Measurements from ENCODE around the gene FGD4.

FGD4 gene

DNA sequence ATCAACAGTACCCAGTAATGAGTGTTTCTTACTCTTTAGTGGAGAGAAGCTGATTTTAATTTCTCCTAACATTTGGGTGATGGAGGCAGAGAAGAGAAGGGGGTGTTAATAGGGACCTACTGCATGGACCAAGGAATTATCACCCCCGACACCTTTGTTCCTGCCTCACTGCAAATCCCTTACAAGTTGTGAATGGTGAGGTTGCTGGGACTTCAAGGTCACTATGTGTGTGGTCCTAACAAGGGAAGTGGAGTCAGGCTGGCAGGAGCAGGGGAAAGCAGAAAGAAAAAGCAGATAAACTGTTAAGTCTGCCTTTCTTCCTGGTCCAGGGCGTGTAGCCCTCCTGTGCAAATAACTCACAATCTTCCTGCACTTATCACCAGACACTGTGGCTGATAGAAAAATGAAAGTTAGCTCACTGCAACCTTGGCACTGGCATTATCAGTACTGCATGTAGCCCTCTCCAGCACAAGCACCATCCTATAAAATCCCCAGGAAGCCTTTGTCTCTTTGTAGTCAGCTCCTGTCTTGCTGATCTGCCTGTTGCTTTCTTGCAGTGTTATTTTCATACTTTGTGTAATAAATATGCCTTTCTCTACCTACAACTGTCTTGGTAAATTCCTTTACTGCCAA lies 167.4 kb downstream of the FGD4 start:
- no peak for DNase-seq

DNA sequence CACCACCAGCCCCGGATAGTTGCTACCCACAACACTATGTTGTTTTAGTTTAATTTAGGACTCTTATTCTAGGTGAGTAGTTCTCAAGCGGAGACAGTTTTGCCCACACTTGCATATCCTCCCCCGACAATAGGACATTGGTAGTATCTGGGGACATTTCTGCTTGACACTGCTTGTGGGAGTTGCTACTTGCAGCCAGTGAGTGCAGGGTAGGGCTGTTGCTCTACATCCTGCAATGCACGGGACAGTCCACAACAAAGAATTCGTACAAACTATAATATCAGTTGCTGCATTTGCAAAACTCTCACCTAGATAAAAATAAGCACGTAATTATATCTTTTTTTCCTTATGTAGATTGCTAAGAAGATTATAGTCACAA lies 167.9 kb downstream of the FGD4 start:
- no peak for DNase-seq

DNA sequence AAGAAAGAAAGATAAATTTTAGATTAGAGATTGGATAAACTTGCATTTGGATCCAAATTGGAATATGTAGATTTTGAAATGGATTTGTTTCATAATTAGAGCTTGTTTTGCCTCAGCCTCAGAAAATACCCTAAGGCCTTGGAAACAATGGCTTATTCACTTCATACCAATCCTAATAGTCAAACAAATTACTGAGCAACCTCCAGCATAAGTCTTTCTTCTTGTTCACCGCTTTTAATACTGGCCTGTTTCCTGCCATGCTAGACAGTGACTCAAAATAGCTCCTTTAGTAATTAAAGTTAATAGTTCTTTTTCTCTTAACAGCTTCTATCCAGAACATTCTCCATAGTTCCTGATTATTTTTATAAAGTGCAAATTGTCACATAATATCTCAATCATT lies 168.9 kb downstream of the FGD4 start:
- no peak for DNase-seq

DNA sequence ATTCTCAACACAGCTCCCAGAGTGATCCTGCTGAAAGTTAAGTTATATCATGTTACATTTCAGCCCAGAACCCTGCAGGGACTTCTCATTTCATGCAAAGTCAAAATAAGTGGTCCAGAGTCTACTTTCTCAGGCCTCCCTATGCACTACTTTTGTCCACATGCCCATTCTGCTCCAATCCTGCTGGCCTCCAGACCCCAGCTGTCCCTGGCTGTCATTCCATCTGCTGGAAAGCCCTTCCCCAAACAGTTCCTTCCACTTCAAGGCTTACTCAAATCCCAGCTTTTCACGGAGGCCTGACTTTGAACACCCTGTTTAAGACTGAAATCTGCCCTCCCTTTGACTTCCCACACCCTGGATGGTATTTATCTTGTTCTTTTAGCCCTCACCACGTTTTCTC lies 169.9 kb downstream of the FGD4 start:
- no peak for DNase-seq

DNA sequence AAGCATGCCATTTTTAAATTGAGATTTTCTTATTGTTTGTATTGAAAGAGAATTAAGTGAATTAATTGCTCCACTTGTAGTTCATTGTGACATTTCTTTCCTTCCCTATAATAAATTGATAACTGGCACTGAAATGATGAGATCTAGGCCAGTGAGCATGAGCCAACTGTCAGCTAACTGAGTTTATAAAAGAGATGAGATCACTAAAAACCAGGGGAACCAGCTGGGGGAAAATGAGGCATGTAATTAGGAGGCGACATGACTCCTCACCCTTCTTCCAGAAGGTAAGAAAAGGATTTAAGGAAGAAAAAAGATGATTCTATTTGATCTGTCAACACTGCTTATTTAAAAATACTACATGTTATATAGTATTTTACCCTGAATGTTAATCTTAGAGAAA lies 175.2 kb downstream of the FGD4 start:
- DNase-seq = no peak

DNA sequence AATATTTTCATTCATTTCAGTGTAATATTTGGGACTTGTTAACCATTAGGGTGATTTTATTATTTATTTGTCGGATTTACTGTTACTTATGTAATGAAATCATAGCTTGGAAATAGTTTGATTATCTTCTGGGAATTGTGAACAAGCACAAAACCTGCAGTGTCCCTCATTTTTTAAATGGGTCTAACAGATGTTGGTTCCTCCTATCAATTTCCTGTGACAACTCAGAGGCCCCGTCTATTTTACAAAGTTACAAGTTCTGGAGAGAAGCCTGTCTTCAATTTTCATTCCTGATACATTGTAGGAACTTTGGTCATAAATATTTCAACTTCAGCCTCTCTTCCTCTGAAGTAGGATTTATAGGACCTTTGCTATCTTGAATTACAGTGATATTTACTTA lies 178.0 kb downstream of the FGD4 start:
- DNase-seq = no peak

DNA sequence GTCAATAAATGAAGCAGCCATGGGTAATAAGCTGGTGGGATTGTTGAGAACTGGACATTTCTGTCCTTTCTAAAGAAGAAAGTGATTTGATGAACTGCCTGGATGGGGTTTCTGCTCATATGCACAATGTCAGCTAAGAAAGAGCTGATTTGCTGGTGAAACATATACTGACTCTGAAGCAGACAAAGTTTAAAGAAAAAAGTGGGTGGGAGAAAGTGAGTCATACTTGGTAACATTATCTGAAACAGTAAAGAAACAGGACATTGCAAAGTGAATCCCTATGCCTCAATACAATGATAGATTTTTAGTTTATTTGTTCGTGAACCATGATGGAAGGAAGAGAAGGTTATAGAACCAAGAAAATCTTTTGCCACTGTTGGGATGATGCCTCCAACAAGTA lies 184.2 kb downstream of the FGD4 start:
- DNase-seq = no peak

DNA sequence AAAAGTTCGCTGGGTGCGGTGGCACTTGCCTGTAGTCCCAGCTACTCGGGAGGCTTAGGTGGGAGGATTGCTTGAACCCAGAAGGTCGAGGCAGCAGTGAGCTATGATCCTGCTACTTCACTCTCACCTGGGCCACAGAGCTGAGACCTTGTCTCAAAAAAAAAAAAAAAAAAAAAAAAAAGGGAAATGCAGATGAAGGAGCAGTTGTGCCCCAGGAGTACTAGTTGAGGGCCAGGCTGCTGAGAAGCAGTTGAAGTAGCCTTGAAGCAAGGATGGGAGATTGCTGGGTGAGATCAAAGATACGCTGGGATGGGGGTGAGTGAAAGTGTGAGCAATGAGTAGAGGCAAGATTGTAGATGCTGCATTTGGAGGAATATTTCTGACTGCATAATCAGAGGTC lies 186.3 kb downstream of the FGD4 start:
- no peak for DNase-seq

DNA sequence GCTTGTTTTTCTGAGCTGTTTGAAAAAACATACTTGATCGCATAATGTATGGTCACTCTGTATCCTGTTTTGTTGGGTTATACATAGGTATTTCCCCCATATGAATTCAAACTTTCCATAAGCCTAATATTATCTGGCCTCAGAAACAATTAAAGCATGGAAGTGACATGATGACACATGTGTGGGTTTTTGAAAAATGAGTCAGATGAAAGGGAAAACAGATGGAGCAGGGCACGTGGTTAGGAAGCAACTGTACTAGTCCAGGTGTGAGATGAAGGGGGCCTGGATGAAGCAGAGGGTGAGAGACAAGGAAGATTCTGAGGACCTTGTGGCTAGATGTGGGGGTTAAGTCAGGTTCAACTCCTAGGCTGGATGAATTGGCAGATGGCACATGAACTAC lies 187.0 kb downstream of the FGD4 start:
- no peak for DNase-seq

DNA sequence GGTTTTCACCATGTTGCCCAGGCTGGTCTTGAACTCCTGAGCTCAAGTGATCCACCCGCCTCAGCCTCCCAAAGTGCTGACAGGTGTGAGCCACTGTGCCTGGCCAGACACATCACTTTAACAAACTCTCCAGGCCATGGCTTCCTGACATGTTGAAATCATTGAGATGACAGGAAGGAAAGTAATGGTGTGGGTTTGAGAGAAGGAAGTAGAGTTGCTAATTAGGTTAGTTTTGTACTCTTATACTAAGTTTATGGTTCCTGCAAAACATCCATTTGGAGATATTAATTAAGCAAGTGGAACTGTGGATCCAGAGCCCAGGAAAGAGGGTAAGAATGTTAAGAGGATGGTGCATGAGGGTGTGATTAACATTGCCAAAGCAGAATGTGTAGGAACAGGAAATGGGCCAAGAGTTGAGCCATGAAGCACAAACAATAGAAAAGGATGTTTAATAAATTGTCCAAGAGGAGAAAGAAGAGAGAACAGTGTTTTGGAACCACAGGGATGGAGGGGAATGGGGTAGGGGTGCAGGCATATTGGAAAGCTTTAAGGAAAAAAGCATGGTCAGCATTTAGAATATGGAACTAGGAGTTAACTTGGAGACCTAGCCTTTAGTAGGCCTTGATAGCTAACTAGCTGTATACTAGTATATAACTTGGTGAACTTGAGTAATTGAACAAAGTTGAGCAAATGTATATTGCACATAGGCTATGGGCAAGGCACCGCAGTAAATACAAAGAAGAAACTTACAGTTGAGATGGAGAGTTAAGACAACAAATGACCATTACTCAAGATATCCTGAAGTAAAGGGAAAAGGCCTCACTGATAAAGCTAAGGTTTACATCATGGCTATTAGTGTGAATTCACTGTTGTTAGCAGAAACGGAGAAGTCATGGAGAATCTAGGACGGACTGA lies 188.5 kb downstream of the FGD4 start:
- DNase-seq = no peak

DNA sequence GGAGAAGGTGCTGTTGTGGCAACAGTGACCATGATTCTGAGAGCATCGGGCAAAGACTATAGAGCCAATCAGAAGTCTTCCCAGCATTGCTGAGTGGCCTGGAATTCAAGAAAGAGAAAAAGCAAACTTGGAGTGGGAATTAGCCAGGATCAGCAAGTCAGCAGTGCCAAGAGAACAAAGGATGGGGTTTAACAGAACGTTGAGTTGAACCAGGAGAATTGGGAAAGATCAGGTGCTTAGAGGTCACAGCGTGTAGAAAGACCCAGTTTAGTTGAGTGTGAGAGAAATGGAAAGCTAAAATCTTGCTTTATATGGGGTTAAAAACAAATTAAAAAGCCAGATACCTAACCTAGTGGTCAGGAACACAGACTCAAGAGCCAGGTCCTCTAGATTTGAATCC lies 189.2 kb downstream of the FGD4 start:
- no peak for DNase-seq

DNA sequence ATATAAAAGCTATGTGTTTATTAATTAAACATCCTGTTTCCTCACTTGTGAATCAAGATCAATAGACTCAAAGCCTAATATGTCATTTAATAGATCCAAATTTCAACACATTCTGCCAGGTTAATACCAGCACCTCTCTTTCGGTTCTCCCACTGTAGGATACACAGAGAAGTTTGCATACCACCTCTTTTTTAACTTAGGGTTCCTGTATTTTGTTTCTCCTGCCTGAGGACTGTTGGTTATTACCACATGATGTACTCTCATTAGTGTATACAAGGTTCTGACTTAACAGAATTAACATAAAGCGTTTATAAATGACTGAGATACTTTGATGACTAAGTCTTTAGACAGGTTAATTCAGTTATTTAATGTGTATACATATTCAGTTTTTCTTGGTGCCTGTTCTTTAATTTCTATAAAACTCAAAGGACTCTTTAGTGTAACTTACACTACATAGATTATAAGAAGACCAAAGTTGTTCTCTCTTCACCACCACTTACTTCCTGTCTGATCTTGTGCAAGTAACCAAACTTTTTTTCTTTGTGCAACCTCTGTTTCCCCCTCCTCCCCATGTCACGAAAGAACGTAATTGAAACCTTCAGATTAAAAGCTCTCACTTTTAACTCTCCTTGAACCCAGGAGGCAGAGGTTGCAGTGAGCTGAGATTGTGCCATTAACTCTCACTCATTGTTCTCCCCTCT lies 190.0 kb downstream of the FGD4 start:
- no peak for DNase-seq

DNA sequence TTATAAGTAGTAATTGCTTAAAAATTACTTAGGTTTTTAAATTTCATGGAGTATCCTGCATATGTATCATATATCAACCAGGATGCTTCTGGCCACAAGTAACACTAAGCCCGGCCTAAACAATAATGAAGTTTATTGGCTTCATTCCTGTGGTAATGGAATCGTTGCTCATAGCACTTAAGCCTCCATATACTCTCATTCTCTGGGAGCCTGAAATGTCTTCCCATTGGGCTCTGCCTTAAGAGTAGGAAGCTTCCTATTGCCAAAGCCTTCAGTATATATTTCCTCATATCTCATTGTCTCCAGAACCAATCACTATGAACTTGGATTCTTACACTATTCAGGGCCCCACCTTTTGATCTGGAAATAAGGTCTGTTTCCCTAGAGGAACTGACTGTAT lies 195.9 kb downstream of the FGD4 start:
- no peak for DNase-seq

DNA sequence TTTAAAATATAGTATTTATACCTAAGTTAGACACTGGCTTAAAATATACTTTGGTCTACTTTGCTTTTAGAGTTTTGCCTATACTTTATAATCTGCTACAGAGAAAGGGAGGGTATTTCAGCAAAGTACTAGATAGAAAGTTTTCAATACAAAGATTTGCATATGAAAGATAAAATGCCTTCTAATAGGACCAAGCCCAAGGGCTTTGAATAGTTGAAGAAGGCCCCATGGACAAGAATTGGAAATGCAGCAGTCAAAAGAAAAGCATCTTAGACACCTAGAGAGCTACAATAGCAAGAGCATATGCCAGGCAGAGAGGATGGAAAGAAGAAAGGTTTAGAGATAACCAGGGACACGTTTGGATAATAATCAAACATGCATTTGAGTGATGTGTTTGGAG lies 196.7 kb downstream of the FGD4 start:
- DNase-seq = no peak

DNA sequence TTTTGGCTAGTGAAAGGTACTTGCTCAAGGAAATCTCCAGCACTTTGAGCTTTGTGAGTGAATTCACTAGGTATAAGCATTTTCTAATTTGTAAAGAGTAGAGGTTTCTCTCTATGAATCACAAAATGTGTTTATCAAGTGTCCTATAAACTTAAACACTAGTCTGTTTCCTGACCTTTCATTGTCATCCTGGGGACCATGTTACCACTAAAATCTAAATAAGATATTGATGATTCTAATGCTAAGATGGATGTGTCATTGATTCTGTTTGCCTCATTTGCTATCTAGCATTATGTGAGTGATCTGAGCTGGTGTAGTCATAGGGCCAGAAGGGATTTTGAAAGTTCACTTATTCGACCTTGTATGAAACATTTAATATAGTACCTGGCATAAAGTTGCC lies 199.3 kb downstream of the FGD4 start:
- DNase-seq = no peak

DNA sequence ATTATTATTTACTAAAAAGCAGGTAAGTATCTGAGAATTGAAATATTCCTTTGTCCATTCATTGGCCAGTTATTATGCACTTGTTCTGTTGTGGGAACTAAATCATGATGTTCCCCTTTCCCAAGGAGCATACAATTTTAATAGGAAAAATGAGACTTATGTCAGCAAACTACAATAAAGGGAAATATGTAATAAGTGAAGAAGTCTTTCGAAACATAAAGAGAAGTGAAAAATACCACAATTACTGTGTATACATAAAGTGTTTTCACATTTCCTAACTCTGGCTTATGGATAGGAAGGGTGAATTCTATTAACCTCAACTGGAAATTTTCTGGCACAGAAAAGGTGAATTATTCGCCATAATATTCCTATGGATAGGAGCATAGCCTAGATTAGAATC lies 201.3 kb downstream of the FGD4 start:
- no peak for DNase-seq

DNA sequence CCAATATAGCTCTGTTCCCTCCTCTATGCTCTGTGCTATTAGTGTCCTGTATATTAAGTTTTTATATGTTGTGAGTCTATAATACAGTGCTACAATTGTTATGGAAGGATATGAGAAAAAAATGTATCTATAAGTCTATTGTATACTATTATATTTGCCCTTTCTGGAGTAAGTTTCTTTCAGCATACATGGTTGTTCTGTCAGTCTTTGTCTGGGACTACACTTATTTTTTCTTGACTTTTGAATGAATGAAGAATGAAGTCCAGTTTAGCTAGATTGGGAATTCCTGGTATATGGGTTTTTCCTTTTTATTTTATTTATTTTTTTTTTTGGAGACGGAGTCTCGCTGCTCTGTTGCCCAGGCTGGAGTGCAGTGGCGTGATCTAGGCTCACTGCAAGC lies 203.7 kb downstream of the FGD4 start:
- no peak for DNase-seq

DNA sequence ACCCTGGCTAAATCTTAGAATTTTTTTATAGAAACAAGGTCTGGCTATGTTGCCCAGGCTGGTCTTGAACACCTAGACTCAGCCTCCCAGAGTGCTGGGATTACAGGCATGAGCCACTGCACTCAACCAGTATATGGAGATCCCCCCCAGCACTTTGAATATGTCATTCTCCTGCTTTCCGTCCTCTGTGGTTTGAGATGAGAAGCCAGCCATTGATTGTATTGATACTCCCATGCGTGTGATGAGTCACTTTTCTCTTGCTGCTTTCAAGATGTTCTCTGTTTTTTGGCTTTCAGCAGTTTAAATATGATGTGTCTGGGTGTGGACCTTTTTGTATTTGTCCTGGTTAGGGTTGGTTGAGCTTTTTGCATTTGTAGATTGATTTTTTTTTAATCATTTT lies 204.5 kb downstream of the FGD4 start:
- no peak for DNase-seq

DNA sequence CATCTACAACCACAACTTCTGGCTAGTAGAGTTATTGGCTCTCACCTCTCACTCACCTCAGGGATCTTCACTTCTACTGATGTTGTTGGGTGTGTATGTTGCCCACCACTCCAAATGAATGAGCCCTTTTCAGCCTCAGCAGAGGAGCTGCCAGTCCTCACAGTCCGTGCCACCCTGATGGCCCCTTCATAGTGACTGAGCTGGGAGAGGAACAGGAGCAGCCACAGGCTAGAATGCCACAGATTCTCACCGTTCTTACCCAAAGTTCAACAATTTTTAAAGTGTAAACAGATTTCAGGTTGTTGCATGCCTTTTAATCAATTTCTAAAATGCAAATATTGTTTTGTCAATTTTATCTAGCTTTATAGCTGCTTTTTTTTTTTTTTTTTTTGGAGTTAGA lies 205.2 kb downstream of the FGD4 start:
- DNase-seq = no peak

DNA sequence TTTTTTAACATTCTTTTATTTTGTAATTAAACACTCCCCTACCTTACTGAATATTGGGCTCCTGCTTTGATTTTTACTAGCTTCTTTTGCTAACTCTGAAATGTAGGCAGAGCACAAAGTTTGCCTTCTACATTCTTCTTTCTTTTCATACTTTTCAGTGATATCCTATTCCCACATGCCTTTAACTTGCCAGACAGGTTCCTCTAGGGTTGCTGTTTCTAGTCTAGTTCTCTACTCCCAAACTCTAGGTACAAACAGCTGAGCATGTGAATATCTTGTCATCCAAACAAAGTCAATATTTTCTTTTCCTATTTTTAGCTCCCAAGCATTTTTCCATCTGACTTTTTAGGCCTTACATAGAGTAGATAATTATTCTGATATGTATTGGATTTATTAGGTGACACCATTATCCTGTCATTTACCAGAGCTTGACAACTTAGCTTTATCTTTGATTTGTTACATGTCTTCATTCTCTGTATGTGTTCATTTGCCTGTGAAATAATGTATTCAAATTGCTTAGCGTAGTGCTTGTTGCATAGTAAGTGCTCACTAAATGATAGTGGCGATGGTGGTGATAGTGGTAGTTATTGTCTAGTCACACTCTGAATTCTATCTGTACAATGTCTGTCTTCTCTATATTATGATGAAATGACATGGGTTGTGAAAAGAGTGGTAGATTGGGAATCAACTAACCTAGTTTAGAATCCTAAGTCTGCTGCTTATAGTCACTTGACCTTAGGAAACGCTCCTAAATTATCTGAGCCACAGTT lies 206.2 kb downstream of the FGD4 start:
- DNase-seq = no peak

DNA sequence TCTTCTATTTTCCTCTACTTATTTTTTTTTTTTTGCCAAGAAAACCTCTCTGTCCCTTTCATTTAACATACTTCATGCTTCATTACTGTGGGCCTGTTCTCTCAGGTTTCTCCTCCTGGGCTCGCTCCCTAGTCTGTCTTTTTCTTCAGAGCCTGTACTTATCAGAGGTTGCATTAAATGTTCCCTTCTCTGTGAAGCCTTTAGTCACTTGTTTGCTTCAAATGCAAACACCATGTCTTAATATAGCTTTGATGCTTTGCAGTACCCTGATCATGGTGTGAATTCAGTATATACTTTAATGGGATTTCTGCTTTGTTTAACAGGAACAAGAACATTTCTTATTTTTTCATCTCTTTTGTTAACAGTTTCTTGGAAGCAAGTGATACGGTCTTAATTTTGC lies 207.1 kb downstream of the FGD4 start:
- DNase-seq = no peak

DNA sequence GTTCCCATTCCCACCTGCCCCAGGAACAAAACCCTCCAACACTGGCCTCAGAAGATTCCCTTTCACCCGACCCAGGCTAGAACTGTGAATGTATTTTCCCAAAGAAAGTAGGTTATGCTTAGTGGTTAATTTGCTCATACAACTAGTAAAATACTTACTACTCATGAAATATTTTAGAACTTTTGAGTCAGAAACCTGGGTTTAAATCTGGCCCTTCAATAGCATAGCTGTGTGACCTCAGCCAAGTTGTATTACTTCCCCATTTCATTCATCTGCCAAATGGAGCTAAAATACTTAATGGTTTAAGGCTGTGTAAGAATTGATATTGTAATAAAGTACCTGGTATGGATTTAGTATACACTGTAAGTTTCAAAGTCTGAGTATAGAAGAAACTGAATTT lies 210.6 kb downstream of the FGD4 start:
- DNase-seq = no peak

DNA sequence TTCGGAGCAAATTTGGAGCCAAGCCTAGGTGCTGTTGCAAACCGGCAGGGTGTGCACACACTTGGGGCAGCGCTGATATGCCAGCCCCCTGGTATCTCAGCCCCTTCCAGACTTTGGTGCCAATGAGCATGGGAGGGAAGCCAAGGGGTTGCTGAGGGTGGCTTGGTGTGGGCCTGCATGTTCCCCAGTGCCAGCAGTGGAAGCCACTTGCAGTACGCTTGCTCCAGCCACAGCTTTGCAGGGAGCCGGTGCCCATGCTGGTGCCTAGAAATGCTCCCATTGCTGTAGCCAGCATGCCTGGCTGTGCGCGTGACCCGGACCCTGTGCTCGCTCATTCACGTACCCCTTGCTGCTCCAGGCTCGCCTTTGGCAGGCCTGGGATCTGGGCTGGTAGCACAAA lies 212.6 kb downstream of the FGD4 start:
- no peak for DNase-seq
